GM12878 (cell line): ENCODE data around the gene SOX10. TPM values are rescaled to one million over a fixed set of nuclear protein-coding genes. Genes with fewer than 3 reads are reported as not detected.

ENCODE experiments used
- CHD4 ChIP-seq: fragments of 200-600 bp; sonication (generic); IDR thresholded peaks from 2 replicates; pipeline ENCODE4 v1.6.1; 2016; ENCODE audit warnings: mild to moderate bottlenecking
- CUX1 ChIP-seq: IDR thresholded peaks from 2 replicates; pipeline ENCODE4 v1.6.1; 2012; ENCODE audit warnings: improper control_type of control experiment, low read depth, low read length; ENCODE audit not compliant: insufficient replicate concordance
- HDAC6 ChIP-seq: fragments of 200-600 bp; sonication (generic); IDR thresholded peaks from one replicate; pipeline ENCODE4 v1.8.0; 2017; ENCODE audit warnings: antibody characterized with exemption; ENCODE audit not compliant: unreplicated experiment
- MTA2 ChIP-seq: fragments of 450-650 bp; IDR thresholded peaks from 2 replicates; pipeline ENCODE4 v1.6.1; 2016; ENCODE audit warnings: low read depth, mild to moderate bottlenecking, moderate library complexity
- PAX5 ChIP-seq: IDR thresholded peaks from 2 replicates; pipeline ENCODE4 v1.6.1; 2011; ENCODE audit warnings: low read depth, low read length, borderline replicate concordance
- ZSCAN29 ChIP-seq: fragments of 450-650 bp; IDR thresholded peaks from 2 replicates; pipeline ENCODE4 v1.6.1; 2017; ENCODE audit warnings: mild to moderate bottlenecking, moderate library complexity
- microRNA-seq: library from miRNA; unstranded; fragments of <30 nt; microRNA quantifications from one replicate; pipeline ENCODE4, GENCODE V29; 2018
- polyA plus RNA-seq, 11 experiments: library from polyadenylated mRNA; depleted of rRNA in 4 of 11; unstranded in 6 of 11; stranded (reverse) in 5 of 11; fragments of >200 nt; fragmentation: Nextera tagmentation in 4 of 11; fragmentation: Illumina TruSeq in 1 of 11; extraction: Ambion mirVana in 4 of 11; extraction: Trizol in 1 of 11; gene quantifications; 1 replicate in 1 of 11; 2 replicates in 10 of 11; pipeline versions ENCODE4 v1.2.1 to v1.2.3, GENCODE V29; 2011 to 2016; ENCODE audit warnings: inconsistent platforms in 2 of 11, missing spikeins in 2 of 11, low read depth in 1 of 11
- total RNA-seq, 4 experiments: library from RNA; depleted of rRNA in 3 of 4; stranded (reverse); fragments of >200 nt in 3 of 4; fragmentation: Illumina TruSeq in 1 of 4; extraction: Trizol in 1 of 4; gene quantifications; 2 replicates each; pipeline versions ENCODE4 v1.2.1 to v1.2.3, GENCODE V29; 2013 to 2021

The SOX10 gene
- total and polyA plus RNA-seq, 10 of the 15 experiments (the other 5 are each of a cell fraction or from before 2014, with no cell fraction given): 0.05 TPM; not detected in 9

DNA sequence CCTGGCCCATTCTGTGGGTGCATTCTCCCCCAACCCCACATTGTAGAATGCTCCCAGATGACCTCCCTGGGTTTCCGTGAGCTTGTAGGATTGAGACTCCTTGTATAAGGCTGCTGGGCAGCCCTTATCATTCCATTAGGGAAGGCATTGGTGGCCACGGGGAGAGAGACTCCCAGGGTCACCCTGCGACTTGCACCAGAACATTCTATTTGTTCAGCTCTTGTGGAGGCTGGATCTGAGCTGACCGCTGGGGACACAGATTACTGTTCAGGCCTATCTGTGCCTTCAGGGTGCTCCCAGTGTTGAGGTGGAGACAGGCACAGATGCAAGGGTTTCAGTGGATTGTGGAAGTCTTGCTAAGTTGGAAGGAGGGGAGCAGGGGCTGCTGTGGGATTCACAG is 60.4 kb downstream of the SOX10 start (continued):
- TF ChIP-seq PAX5 (no peak), CUX1 (no peak), MTA2 (no peak), CHD4 (no peak), ZSCAN29 (no peak), HDAC6 (no peak)

Small RNA genes lying within 50 kb of the gene (microRNA-seq; reads per million reads assigned to microRNA genes)
- gene MIR4534 (not detected), gene MIR6820 (3.8 reads per million, percentile 22 among the genes with 10 or more reads in this experiment)

Other genes starting within 250 kb of the SOX10 start
Only the 7 nearest of the 12 such genes appear.
- gene EIF3L, start 135.1 kb downstream of the SOX10 start, total RNA-seq (2014; rRNA removed): 624 and 646 TPM in 2 replicates
- gene EIF3L, start 135.1 kb downstream of the SOX10 start, total RNA-seq (2014; rRNA removed; fragmentation: Illumina TruSeq; extraction: Trizol): 493 and 525 TPM in 2 replicates
- gene EIF3L, start 135.1 kb downstream of the SOX10 start, total RNA-seq (2021): 593 and 613 TPM in 2 replicates
- gene EIF3L, start 135.1 kb downstream of the SOX10 start, polyA plus RNA-seq (2011; rRNA removed): 1,037 and 1,269 TPM in 2 replicates
- 783 and 881 TPM in 2 replicates for gene EIF3L, start 135.1 kb downstream of the SOX10 start, polyA plus RNA-seq (2014; fragmentation: Illumina TruSeq; extraction: Trizol)
- gene EIF3L, start 135.1 kb downstream of the SOX10 start, polyA plus RNA-seq (2014; fragmentation: Nextera tagmentation; extraction: Ambion mirVana): 100 to 1,000 TPM; 521 to 732 TPM
- 613 and 643 TPM in 2 replicates for gene EIF3L, start 135.1 kb downstream of the SOX10 start, polyA plus RNA-seq (2014; rRNA removed)
- gene EIF3L, start 135.1 kb downstream of the SOX10 start, polyA plus RNA-seq (2016; fragmentation: Nextera tagmentation; extraction: Ambion mirVana): 100 to 1,000 TPM; 294 to 302 TPM
- 11.6 and 15.0 TPM in 2 replicates for gene MICALL1, start 78.3 kb downstream of the SOX10 start, total RNA-seq (2014; rRNA removed)
- 8.6 and 8.8 TPM in 2 replicates for gene MICALL1, start 78.3 kb downstream of the SOX10 start, total RNA-seq (2014; rRNA removed; fragmentation: Illumina TruSeq; extraction: Trizol)
- gene MICALL1, start 78.3 kb downstream of the SOX10 start, total RNA-seq (2021): 26.0 and 30.7 TPM in 2 replicates
- 3.4 and 6.3 TPM in 2 replicates for gene MICALL1, start 78.3 kb downstream of the SOX10 start, polyA plus RNA-seq (2011; rRNA removed)
- gene MICALL1, start 78.3 kb downstream of the SOX10 start, polyA plus RNA-seq (2014; fragmentation: Illumina TruSeq; extraction: Trizol): 7.7 and 12.5 TPM in 2 replicates
- 1 to 10 TPM in 1 of 2 experiments, under 1 TPM in 1; 0.72 to 2.0 TPM for gene MICALL1, start 78.3 kb downstream of the SOX10 start, polyA plus RNA-seq (2014; fragmentation: Nextera tagmentation; extraction: Ambion mirVana)
- 12.2 and 15.8 TPM in 2 replicates for gene MICALL1, start 78.3 kb downstream of the SOX10 start, polyA plus RNA-seq (2014; rRNA removed)
- 1 to 10 TPM; 2.5 to 6.9 TPM for gene MICALL1, start 78.3 kb downstream of the SOX10 start, polyA plus RNA-seq (2016; fragmentation: Nextera tagmentation; extraction: Ambion mirVana)
- gene C22orf23, start 31.0 kb downstream of the SOX10 start, total RNA-seq (2014; rRNA removed): 0.11 TPM in 1 of 2 replicates, not detected in the other
- 0.14 TPM in 1 of 2 replicates, not detected in the other for gene C22orf23, start 31.0 kb downstream of the SOX10 start, total RNA-seq (2014; rRNA removed; fragmentation: Illumina TruSeq; extraction: Trizol)
- not detected in 2 replicates for gene C22orf23, start 31.0 kb downstream of the SOX10 start, total RNA-seq (2021)
- 0.10 and 0.17 TPM in 2 replicates for gene C22orf23, start 31.0 kb downstream of the SOX10 start, polyA plus RNA-seq (2011; rRNA removed)
- 0.04 TPM in 1 of 2 replicates, not detected in the other for gene C22orf23, start 31.0 kb downstream of the SOX10 start, polyA plus RNA-seq (2014; fragmentation: Illumina TruSeq; extraction: Trizol)
- gene C22orf23, start 31.0 kb downstream of the SOX10 start, polyA plus RNA-seq (2014; fragmentation: Nextera tagmentation; extraction: Ambion mirVana): not detected
- gene C22orf23, start 31.0 kb downstream of the SOX10 start, polyA plus RNA-seq (2014; rRNA removed): 0.11 TPM in 1 of 2 replicates, not detected in the other
- under 1 TPM; 0.11 to 0.38 TPM for gene C22orf23, start 31.0 kb downstream of the SOX10 start, polyA plus RNA-seq (2016; fragmentation: Nextera tagmentation; extraction: Ambion mirVana)
- 71.9 and 93.2 TPM in 2 replicates for gene POLR2F, start 30.9 kb downstream of the SOX10 start, total RNA-seq (2014; rRNA removed)
- 70.3 and 78.3 TPM in 2 replicates for gene POLR2F, start 30.9 kb downstream of the SOX10 start, total RNA-seq (2014; rRNA removed; fragmentation: Illumina TruSeq; extraction: Trizol)
- gene POLR2F, start 30.9 kb downstream of the SOX10 start, total RNA-seq (2021): 86.8 and 86.9 TPM in 2 replicates
- 67.4 and 90.7 TPM in 2 replicates for gene POLR2F, start 30.9 kb downstream of the SOX10 start, polyA plus RNA-seq (2011; rRNA removed)
- gene POLR2F, start 30.9 kb downstream of the SOX10 start, polyA plus RNA-seq (2014; fragmentation: Illumina TruSeq; extraction: Trizol): 23.2 and 86.8 TPM in 2 replicates
- 100 to 1,000 TPM; 109 to 133 TPM for gene POLR2F, start 30.9 kb downstream of the SOX10 start, polyA plus RNA-seq (2014; fragmentation: Nextera tagmentation; extraction: Ambion mirVana)
- gene POLR2F, start 30.9 kb downstream of the SOX10 start, polyA plus RNA-seq (2014; rRNA removed): 165 and 203 TPM in 2 replicates
- gene POLR2F, start 30.9 kb downstream of the SOX10 start, polyA plus RNA-seq (2016; fragmentation: Nextera tagmentation; extraction: Ambion mirVana): 100 to 1,000 TPM; 209 to 218 TPM
- gene PICK1, start 72.8 kb upstream of the SOX10 start, total RNA-seq (2014; rRNA removed): 12.6 and 13.7 TPM in 2 replicates
- gene PICK1, start 72.8 kb upstream of the SOX10 start, total RNA-seq (2014; rRNA removed; fragmentation: Illumina TruSeq; extraction: Trizol): 7.8 and 10.5 TPM in 2 replicates
- gene PICK1, start 72.8 kb upstream of the SOX10 start, total RNA-seq (2021): 11.6 and 15.9 TPM in 2 replicates
- gene PICK1, start 72.8 kb upstream of the SOX10 start, polyA plus RNA-seq (2011; rRNA removed): 8.7 and 14.4 TPM in 2 replicates
- 6.7 and 10.4 TPM in 2 replicates for gene PICK1, start 72.8 kb upstream of the SOX10 start, polyA plus RNA-seq (2014; fragmentation: Illumina TruSeq; extraction: Trizol)
- gene PICK1, start 72.8 kb upstream of the SOX10 start, polyA plus RNA-seq (2014; fragmentation: Nextera tagmentation; extraction: Ambion mirVana): under 1 TPM; 0.07 to 0.84 TPM
- gene PICK1, start 72.8 kb upstream of the SOX10 start, polyA plus RNA-seq (2014; rRNA removed): 14.8 and 19.2 TPM in 2 replicates
- 10 to 100 TPM; 10.6 to 11.3 TPM for gene PICK1, start 72.8 kb upstream of the SOX10 start, polyA plus RNA-seq (2016; fragmentation: Nextera tagmentation; extraction: Ambion mirVana)
- gene SLC16A8, start 99.6 kb upstream of the SOX10 start, total RNA-seq (2014; rRNA removed): not detected in 2 replicates
- gene SLC16A8, start 99.6 kb upstream of the SOX10 start, total RNA-seq (2014; rRNA removed; fragmentation: Illumina TruSeq; extraction: Trizol): not detected in 2 replicates
- not detected in 2 replicates for gene SLC16A8, start 99.6 kb upstream of the SOX10 start, total RNA-seq (2021)
- not detected in 2 replicates for gene SLC16A8, start 99.6 kb upstream of the SOX10 start, polyA plus RNA-seq (2011; rRNA removed)
- gene SLC16A8, start 99.6 kb upstream of the SOX10 start, polyA plus RNA-seq (2014; fragmentation: Illumina TruSeq; extraction: Trizol): not detected in 2 replicates
- gene SLC16A8, start 99.6 kb upstream of the SOX10 start, polyA plus RNA-seq (2014; fragmentation: Nextera tagmentation; extraction: Ambion mirVana): not detected
- gene SLC16A8, start 99.6 kb upstream of the SOX10 start, polyA plus RNA-seq (2014; rRNA removed): not detected in 2 replicates
- gene SLC16A8, start 99.6 kb upstream of the SOX10 start, polyA plus RNA-seq (2016; fragmentation: Nextera tagmentation; extraction: Ambion mirVana): not detected
- gene BAIAP2L2, start 126.1 kb upstream of the SOX10 start, total RNA-seq (2014; rRNA removed): 0.11 TPM in 1 of 2 replicates, not detected in the other
- gene BAIAP2L2, start 126.1 kb upstream of the SOX10 start, total RNA-seq (2014; rRNA removed; fragmentation: Illumina TruSeq; extraction: Trizol): not detected in 2 replicates
- 0.08 and 0.38 TPM in 2 replicates for gene BAIAP2L2, start 126.1 kb upstream of the SOX10 start, total RNA-seq (2021)
- gene BAIAP2L2, start 126.1 kb upstream of the SOX10 start, polyA plus RNA-seq (2011; rRNA removed): 0.04 and 0.08 TPM in 2 replicates
- gene BAIAP2L2, start 126.1 kb upstream of the SOX10 start, polyA plus RNA-seq (2014; fragmentation: Illumina TruSeq; extraction: Trizol): not detected in 2 replicates
- gene BAIAP2L2, start 126.1 kb upstream of the SOX10 start, polyA plus RNA-seq (2014; fragmentation: Nextera tagmentation; extraction: Ambion mirVana): not detected
- gene BAIAP2L2, start 126.1 kb upstream of the SOX10 start, polyA plus RNA-seq (2014; rRNA removed): 0.17 and 0.48 TPM in 2 replicates
- under 1 TPM in 1 of 2 experiments, not detected in 1; 0.11 TPM for gene BAIAP2L2, start 126.1 kb upstream of the SOX10 start, polyA plus RNA-seq (2016; fragmentation: Nextera tagmentation; extraction: Ambion mirVana)